ENCODE measurements around the gene SLC6A12. TPM values are rescaled to one million over a fixed set of nuclear protein-coding genes. Genes with fewer than 3 reads are reported as not detected.

SLC6A12 gene
- total RNA-seq, 1 experiment from 2014 or later = 0.79 TPM

- DNase-seq (ENCODE audit: low spot score) (no peak), ATAC-seq (no peak)
- no peak overlapping the region for H3K4me3 Mint-ChIP-seq
- no peak overlapping the region for H3K27ac Mint-ChIP-seq
- H3K36me3 Mint-ChIP-seq = 0 out of 2 replicates have a peak, but pooled peaks cover 3% of the 10 kb centered on the region
- ChIA-PET POLR2A (interaction anchor here (0.6 kb wide), 1 partner anchor 49 kb away, joined by 3 read pairs; no protein-coding TSS in a partner anchor), CTCF (interaction anchor here (1.0 to 2.1 kb wide), 4 partner anchors 13 to 35 kb away, joined by 3 to 9 read pairs (median 3); no protein-coding TSS in a partner anchor)
- peaks cover 37% of the 10 kb centered on the region for H3K27me3 Mint-ChIP-seq (ENCODE audit: low read depth)
- H3K9me3 Mint-ChIP-seq = peaks cover 6% of the 10 kb centered on the region
- no peaks in the 10 kb centered on the region for H3K4me1 Mint-ChIP-seq
- TF ChIP-seq FOXJ3 (CRISPR knock-in tag; IDR thresholded peaks at IDR 0.05; ENCODE audit: borderline replicate concordance) = no peak
Observed at GRCh38 chr12:186006-186625, 27.8 kb downstream of the SLC6A12 start.

- H3K4me1 Mint-ChIP-seq = no peaks in the 10 kb centered on the region
- 0 out of 2 replicates have a peak, but pooled peaks cover 3% of the 10 kb centered on the region for H3K36me3 Mint-ChIP-seq
- peaks cover 6% of the 10 kb centered on the region for H3K9me3 Mint-ChIP-seq
- H3K4me3 Mint-ChIP-seq = no peak overlapping the region
- H3K27ac Mint-ChIP-seq = no peak overlapping the region
- CTCF ChIA-PET = interaction anchor here (1.0 to 2.1 kb wide), 2 partner anchors 13 to 34 kb away, joined by 3 to 9 read pairs; no protein-coding TSS in a partner anchor
- TF ChIP-seq FOXJ3 (CRISPR knock-in tag; IDR thresholded peaks at IDR 0.05; ENCODE audit: borderline replicate concordance) (no peak), RELA (CRISPR knock-in tag; IDR thresholded peaks at IDR 0.05; ENCODE audit: borderline replicate concordance) (no peak), ZNF317 (CRISPR knock-in tag; IDR thresholded peaks at IDR 0.05; ENCODE audit: borderline replicate concordance, low read depth) (no peak), NFYB (CRISPR knock-in tag; conservative IDR thresholded peaks at IDR 0.05; ENCODE audit: low read depth) (no peak), ATF2 (CRISPR knock-in tag; IDR thresholded peaks at IDR 0.05; ENCODE audit: borderline replicate concordance, low read depth) (no peak), AR (CRISPR knock-in tag; IDR thresholded peaks at IDR 0.05) (no peak), AFF4 (CRISPR knock-in tag; IDR thresholded peaks at IDR 0.05; ENCODE audit: borderline replicate concordance) (no peak), GABPB1 (CRISPR knock-in tag; IDR thresholded peaks at IDR 0.05) (no peak), MAX (CRISPR knock-in tag; IDR thresholded peaks at IDR 0.05) (no peak), ARID4B (CRISPR knock-in tag; IDR thresholded peaks at IDR 0.05; ENCODE audit: borderline replicate concordance) (no peak)
- POLR2A ChIA-PET = interaction anchor here (0.6 kb wide), 1 partner anchor 48 kb away, joined by 3 read pairs; no protein-coding TSS in a partner anchor
- no peak for ATAC-seq
- H3K27me3 Mint-ChIP-seq (ENCODE audit: low read depth) = peaks cover 37% of the 10 kb centered on the region
- DNase-seq (ENCODE audit: low spot score) = no peak
Observed at GRCh38 chr12:185576-185955, 28.4 kb downstream of the SLC6A12 start.
